CD14-positive monocyte (primary cell): ENCODE measurements around the gene BAG5. TPM values are rescaled to one million over a fixed set of nuclear protein-coding genes. Genes with fewer than 3 reads are reported as not detected.

Experiments
- DNase-seq, 3 donors: peaks; one replicate each; pipeline ENCODE4 v3.0.0-alpha.2; 2011 to 2022
- H2AFZ ChIP-seq: 2 replicates; pipeline ENCODE4 v1.6.0; 2012; ENCODE audit warnings: mild to moderate bottlenecking, low read depth, low read length, inconsistent platforms; ENCODE audit not compliant: insufficient read depth, poor library complexity, severe bottlenecking
- H3K27ac ChIP-seq, 2 donors: 1 replicate in 1 of 2; 2 replicates in 1 of 2; pipeline ENCODE4 v1.5.1; 2012 to 2013; ENCODE audit warnings: low read length in 2 of 2, control low read depth in 1 of 2, inconsistent platforms in 1 of 2, low read depth in 1 of 2, mild to moderate bottlenecking in 1 of 2
- H3K27me3 ChIP-seq, 2 donors: one replicate each; pipeline versions ENCODE4 v1.6.0 to v1.6.1; 2011 to 2013; ENCODE audit warnings: low read length in 2 of 2; ENCODE audit not compliant: control insufficient read depth in 2 of 2, insufficient read depth in 2 of 2
- H3K36me3 ChIP-seq, 2 donors: replicated peaks in 1 of 2; 1 replicate in 1 of 2; 2 replicates in 1 of 2; pipeline versions ENCODE4 v1.5.1 to v1.6.1; 2012 to 2013; ENCODE audit warnings: low read length in 2 of 2, control low read depth in 1 of 2, inconsistent platforms in 1 of 2, mild to moderate bottlenecking in 1 of 2; ENCODE audit not compliant: insufficient read depth in 2 of 2, control insufficient read depth in 1 of 2
- H3K4me1 ChIP-seq, 2 donors: 1 replicate in 1 of 2; 2 replicates in 1 of 2; pipeline versions ENCODE4 v1.5.1 to v1.6.1; 2012 to 2013; ENCODE audit warnings: low read length in 2 of 2, control low read depth in 1 of 2, inconsistent platforms in 1 of 2, mild to moderate bottlenecking in 1 of 2, moderate library complexity in 1 of 2; ENCODE audit not compliant: insufficient read depth in 2 of 2, control insufficient read depth in 1 of 2
- H3K4me2 ChIP-seq: replicated peaks from 2 replicates; pipeline ENCODE3; 2012; ENCODE audit warnings: low read length, moderate library complexity, mild to moderate bottlenecking; ENCODE audit not compliant: poor library complexity, severe bottlenecking; ENCODE audit errors: extremely low read depth
- H3K4me3 ChIP-seq, 3 experiments: fragments of 200-600 bp in 1 of 3; sonication (generic) in 1 of 3; replicated peaks in 1 of 3; 1 replicate in 2 of 3; 2 replicates in 1 of 3; pipeline ENCODE4 v1.5.1; 2011 to 2013; ENCODE audit warnings: low read length in 3 of 3, mild to moderate bottlenecking in 3 of 3, control low read depth in 2 of 3, low read depth in 2 of 3, inconsistent platforms in 1 of 3, moderate library complexity in 1 of 3
- H3K79me2 ChIP-seq: 2 replicates; pipeline ENCODE4 v1.6.0; 2012; ENCODE audit warnings: mild to moderate bottlenecking, control low read depth, inconsistent platforms, low read length, moderate library complexity; ENCODE audit not compliant: insufficient read depth
- H3K9ac ChIP-seq: 2 replicates; pipeline ENCODE4 v1.6.0; 2017; ENCODE audit warnings: low read length, mild to moderate bottlenecking; ENCODE audit not compliant: insufficient read depth, poor library complexity, severe bottlenecking
- H3K9me3 ChIP-seq, 2 donors: replicated peaks in 1 of 2; 1 replicate in 1 of 2; 2 replicates in 1 of 2; pipeline versions ENCODE4 v1.5.1 to v1.6.1; 2012 to 2013; ENCODE audit warnings: low read length in 2 of 2, control low read depth in 1 of 2; ENCODE audit not compliant: control insufficient read depth in 1 of 2, insufficient read depth in 1 of 2
- H4K20me1 ChIP-seq: 2 replicates; pipeline ENCODE4 v1.6.0; 2012; ENCODE audit warnings: mild to moderate bottlenecking, low read length, control low read depth, moderate library complexity; ENCODE audit not compliant: insufficient read depth
- H3K27ac Mint-ChIP-seq, 7 donors: one replicate each; pipeline ENCODE4 v1.8.0; 2020; ENCODE audit warnings: mild to moderate bottlenecking in 7 of 7, mixed read lengths in 7 of 7, moderate library complexity in 6 of 7, inconsistent platforms in 2 of 7
- H3K27me3 Mint-ChIP-seq, 3 donors: one replicate each; pipeline ENCODE4 v1.8.0; 2021 to 2022; ENCODE audit warnings: low read depth in 3 of 3, mild to moderate bottlenecking in 3 of 3, mixed read lengths in 3 of 3, moderate library complexity in 3 of 3, inconsistent platforms in 1 of 3
- H3K36me3 Mint-ChIP-seq, 2 donors: one replicate each; pipeline ENCODE4 v1.8.0; 2020; ENCODE audit warnings: mixed read lengths in 2 of 2, inconsistent platforms in 1 of 2, mild to moderate bottlenecking in 1 of 2
- H3K4me1 Mint-ChIP-seq: one replicate; pipeline ENCODE4 v1.8.0; 2020; ENCODE audit warnings: mild to moderate bottlenecking, mixed read lengths
- H3K4me3 Mint-ChIP-seq, 2 donors: one replicate each; pipeline ENCODE4 v1.8.0; 2020; ENCODE audit warnings: mild to moderate bottlenecking in 2 of 2, mixed read lengths in 2 of 2, moderate library complexity in 1 of 2
- H3K9me3 Mint-ChIP-seq, 7 donors: one replicate each; pipeline ENCODE4 v1.8.0; 2020 to 2022; ENCODE audit warnings: mixed read lengths in 7 of 7, mild to moderate bottlenecking in 6 of 7, moderate library complexity in 6 of 7, inconsistent platforms in 2 of 7
- CTCF ChIP-seq: fragments of 200-600 bp; IDR thresholded peaks from one replicate; pipeline ENCODE4 v1.8.0; 2022; ENCODE audit warnings: antibody characterized with exemption, mild to moderate bottlenecking
- WGBS: methylation state at CpG from one replicate; pipeline ENCODE4 v1.1.5; 2013; ENCODE audit warnings: missing lambda C conversion rate; ENCODE audit not compliant: insufficient coverage; 5-methylcytosine and 5-hydroxymethylcytosine counted together
- intact Hi-C, 2 donors: fragments of 100-400 bp; cut with micrococcal nuclease; formaldehyde crosslinking; loops; one replicate each; pipeline versions ENCODE4 v1.15.0 to v1.15.1; 2023
- polyA plus RNA-seq, 3 donors: library from polyadenylated mRNA; depleted of rRNA in 1 of 3; unstranded in 2 of 3; stranded (reverse) in 1 of 3; fragments of 300-500 nt in 2 of 3; fragments of >200 nt in 1 of 3; fragmentation: Illumina TruSeq in 2 of 3; gene quantifications; 1 replicate in 2 of 3; 2 replicates in 1 of 3; pipeline ENCODE4 v1.2.3, GENCODE V29; 2012 to 2021

The BAG5 gene
- polyA plus RNA-seq, 3 donors, result 4.7 to 33.1 (median 30.1) TPM

GRCh38 chr14:103543140-103543539, 19.3 kb downstream of the BAG5 start:
- H3K4me3 ChIP-seq, result no peak overlapping the region
- no peaks in the 10 kb centered on the region for H3K36me3 ChIP-seq
- no peak overlapping the region for H3K27ac ChIP-seq
- Mint-ChIP-seq H3K4me3 (no peak overlapping the region), H3K27ac (no peak overlapping the region), H3K36me3 (no peaks in the 10 kb centered on the region), H3K27me3 (peaks cover 4 to 39% (median 9%) of the 10 kb centered on the region in 3 donors), H3K4me1 (no peaks in the 10 kb centered on the region), H3K9me3 (no peaks in the 10 kb centered on the region)
- intact Hi-C loops, result no loop called here
- no peaks in the 10 kb centered on the region for H3K9me3 ChIP-seq
- no peak for DNase-seq
- H3K79me2 ChIP-seq, result no peaks in the 10 kb centered on the region
- H3K4me2 ChIP-seq, result no peak overlapping the region
- peaks cover 20% of the 10 kb centered on the region for H4K20me1 ChIP-seq
- no peak overlapping the region for H3K9ac ChIP-seq
- no peaks in the 10 kb centered on the region for H3K4me1 ChIP-seq
- TF ChIP-seq CTCF, result no peak
- 91% methylated on average over 8 of the region's 10 CpGs for WGBS
- H3K27me3 ChIP-seq, result peaks cover 0 to 5% of the 10 kb centered on the region in 2 donors
- H2AFZ ChIP-seq, result no peak overlapping the region

GRCh38 chr14:103542605-103543088, 19.8 kb downstream of the BAG5 start:
- no peak overlapping the region for H3K4me2 ChIP-seq
- H3K9me3 ChIP-seq, result no peaks in the 10 kb centered on the region
- H3K27me3 ChIP-seq, result peaks cover 0 to 5% of the 10 kb centered on the region in 2 donors
- WGBS, result 59% methylated on average over 12 of the region's 18 CpGs
- Mint-ChIP-seq H3K4me1 (no peaks in the 10 kb centered on the region), H3K27me3 (peaks cover 6 to 40% (median 9%) of the 10 kb centered on the region in 3 donors), H3K36me3 (no peaks in the 10 kb centered on the region), H3K4me3 (no peak overlapping the region), H3K9me3 (no peaks in the 10 kb centered on the region), H3K27ac (no peak overlapping the region)
- DNase-seq, result no peak
- H3K4me3 ChIP-seq, result no peak overlapping the region
- H3K4me1 ChIP-seq, result no peaks in the 10 kb centered on the region
- no peak for TF ChIP-seq CTCF
- H4K20me1 ChIP-seq, result peaks cover 21% of the 10 kb centered on the region
- no peak overlapping the region for H2AFZ ChIP-seq
- H3K36me3 ChIP-seq, result no peaks in the 10 kb centered on the region
- H3K27ac ChIP-seq, result no peak overlapping the region
- intact Hi-C loops, result no loop called here
- no peak overlapping the region for H3K9ac ChIP-seq
- no peaks in the 10 kb centered on the region for H3K79me2 ChIP-seq
